ENCODE measurements around the gene VKORC1L1.
A peak's percentile ranks its signal among the peaks of the same experiment; 100 is the strongest.
"Not testable (repeated sequence)": the region's sequence is repeated elsewhere in the genome, so short reads cannot be mapped to it uniquely, and the experiment has no call there.

The VKORC1L1 gene

GRCh38 chr7:65846008-65846570, 26.8 kb upstream of the VKORC1L1 start:
- TF ChIP-seq CTCF (IDR thresholded peaks at IDR 0.05; ENCODE audit: borderline replicate concordance, control extremely low read depth, extremely low read depth, insufficient read depth, missing control alignments) = no peak
- in situ Hi-C loops (cut with MboI; ENCODE audit: low sequenced_read_pairs, unreplicated experiment) = no loop called here
- DNase-seq (ENCODE audit: low spot score) = no peak

GRCh38 chr7:65853426-65853825, 19.4 kb upstream of the VKORC1L1 start:
- in situ Hi-C loops (cut with MboI; ENCODE audit: low sequenced_read_pairs, unreplicated experiment); DNase-seq (ENCODE audit: low spot score): not testable (repeated sequence)

- in situ Hi-C loops (cut with MboI; ENCODE audit: low sequenced_read_pairs, unreplicated experiment); DNase-seq (ENCODE audit: low spot score): not testable (repeated sequence)
Measured at GRCh38 chr7:65853892-65854291, 19.0 kb upstream of the VKORC1L1 start.

GRCh38 chr7:65857321-65857894, 15.5 kb upstream of the VKORC1L1 start:
- DNase-seq (ENCODE audit: low spot score); in situ Hi-C loops (cut with MboI; ENCODE audit: low sequenced_read_pairs, unreplicated experiment): not testable (repeated sequence)

GRCh38 chr7:65858660-65859059, 14.2 kb upstream of the VKORC1L1 start:
- in situ Hi-C loops (cut with MboI; ENCODE audit: low sequenced_read_pairs, unreplicated experiment); DNase-seq (ENCODE audit: low spot score): not testable (repeated sequence)

GRCh38 chr7:65866244-65866643, 6.6 kb upstream of the VKORC1L1 start:
- in situ Hi-C loops (cut with MboI; ENCODE audit: low sequenced_read_pairs, unreplicated experiment); DNase-seq (ENCODE audit: low spot score): not testable (repeated sequence)

- DNase-seq (ENCODE audit: low spot score); in situ Hi-C loops (cut with MboI; ENCODE audit: low sequenced_read_pairs, unreplicated experiment): not testable (repeated sequence)
Measured at GRCh38 chr7:65867681-65868080, 5.2 kb upstream of the VKORC1L1 start.

- in situ Hi-C loops (cut with MboI; ENCODE audit: low sequenced_read_pairs, unreplicated experiment); DNase-seq (ENCODE audit: low spot score): not testable (repeated sequence)
Measured at GRCh38 chr7:65869312-65869711, 3.6 kb upstream of the VKORC1L1 start.

- DNase-seq (ENCODE audit: low spot score); in situ Hi-C loops (cut with MboI; ENCODE audit: low sequenced_read_pairs, unreplicated experiment): not testable (repeated sequence)
Measured at GRCh38 chr7:65871451-65871850, 1.4 kb upstream of the VKORC1L1 start.

- peak; percentile 31 for DNase-seq (ENCODE audit: low spot score)
- in situ Hi-C loops (cut with MboI; ENCODE audit: low sequenced_read_pairs, unreplicated experiment) = not testable (repeated sequence)
Measured at GRCh38 chr7:65873582-65874193, 814 bp downstream of the VKORC1L1 start.

- in situ Hi-C loops (cut with MboI; ENCODE audit: low sequenced_read_pairs, unreplicated experiment) = not testable (repeated sequence)
Measured at GRCh38 chr7:65875715-65876114, 2.8 kb downstream of the VKORC1L1 start.

GRCh38 chr7:65879292-65880153, 6.6 kb downstream of the VKORC1L1 start:
- in situ Hi-C loops (cut with MboI; ENCODE audit: low sequenced_read_pairs, unreplicated experiment); DNase-seq (ENCODE audit: low spot score): not testable (repeated sequence)

More at GRCh38 chr7:65875715-65876114, 2.8 kb downstream of the VKORC1L1 start:
- DNase-seq (ENCODE audit: low spot score) = not testable (repeated sequence)

- in situ Hi-C loops (cut with MboI; ENCODE audit: low sequenced_read_pairs, unreplicated experiment); DNase-seq (ENCODE audit: low spot score): not testable (repeated sequence)
Measured at GRCh38 chr7:65880242-65880641, 7.4 kb downstream of the VKORC1L1 start.

- in situ Hi-C loops (cut with MboI; ENCODE audit: low sequenced_read_pairs, unreplicated experiment); DNase-seq (ENCODE audit: low spot score): not testable (repeated sequence)
Measured at GRCh38 chr7:65884983-65885382, 12.1 kb downstream of the VKORC1L1 start.

- DNase-seq (ENCODE audit: low spot score); in situ Hi-C loops (cut with MboI; ENCODE audit: low sequenced_read_pairs, unreplicated experiment): not testable (repeated sequence)
Measured at GRCh38 chr7:65885533-65885932, 12.7 kb downstream of the VKORC1L1 start.

GRCh38 chr7:65888434-65889156, 15.7 kb downstream of the VKORC1L1 start:
- DNase-seq (ENCODE audit: low spot score); in situ Hi-C loops (cut with MboI; ENCODE audit: low sequenced_read_pairs, unreplicated experiment): not testable (repeated sequence)

GRCh38 chr7:65889722-65890121, 16.8 kb downstream of the VKORC1L1 start:
- DNase-seq (ENCODE audit: low spot score); in situ Hi-C loops (cut with MboI; ENCODE audit: low sequenced_read_pairs, unreplicated experiment): not testable (repeated sequence)

Measured in GM13976 (cell line).